H9 (cell line): ENCODE data around the gene PIRT. TPM values are rescaled to one million over a fixed set of nuclear protein-coding genes. Genes with fewer than 3 reads are reported as not detected.
A peak's percentile ranks its signal among the peaks of the same experiment; 100 is the strongest.

ENCODE experiments used
- DNase-seq: peaks from one replicate; pipeline ENCODE4 v3.0.0-alpha.2; 2017
- H2AFZ ChIP-seq: one replicate; pipeline ENCODE4 v1.6.1; 2013; ENCODE audit warnings: mild to moderate bottlenecking, low read length, control low read depth, moderate library complexity
- H2AK5ac ChIP-seq: 2 replicates; pipeline ENCODE4 v1.6.1; 2013; ENCODE audit warnings: low read length, control low read depth, mixed read lengths; ENCODE audit not compliant: insufficient read length
- H2BK120ac ChIP-seq: one replicate; pipeline ENCODE4 v1.6.1; 2013; ENCODE audit warnings: low read depth, mild to moderate bottlenecking, low read length, control low read depth, inconsistent platforms; ENCODE audit not compliant: poor library complexity, severe bottlenecking
- H2BK12ac ChIP-seq: 2 replicates; pipeline ENCODE4 v1.6.1; 2013; ENCODE audit warnings: low read length, control low read depth, mixed read lengths, low read depth; ENCODE audit not compliant: insufficient read length
- H2BK15ac ChIP-seq: 2 replicates; pipeline ENCODE4 v1.6.1; 2013; ENCODE audit warnings: low read depth, low read length, control low read depth
- H2BK20ac ChIP-seq: one replicate; pipeline ENCODE4 v1.6.1; 2013; ENCODE audit warnings: low read depth, mild to moderate bottlenecking, low read length, control low read depth, inconsistent platforms; ENCODE audit not compliant: poor library complexity, severe bottlenecking
- H2BK5ac ChIP-seq: 2 replicates; pipeline ENCODE4 v1.6.1; 2013; ENCODE audit warnings: low read length, control low read depth, mixed read lengths; ENCODE audit not compliant: insufficient read length
- H3K14ac ChIP-seq: 2 replicates; pipeline ENCODE4 v1.6.1; 2013; ENCODE audit warnings: low read length, control low read depth; ENCODE audit not compliant: insufficient read depth
- H3K18ac ChIP-seq: 2 replicates; pipeline ENCODE4 v1.6.1; 2013; ENCODE audit warnings: low read depth, mild to moderate bottlenecking, mixed read lengths, low read length, control low read depth; ENCODE audit not compliant: insufficient read length
- H3K23ac ChIP-seq: 2 replicates; pipeline ENCODE4 v1.6.1; 2013; ENCODE audit warnings: low read length, control low read depth, mixed read lengths, low read depth; ENCODE audit not compliant: insufficient read length
- H3K23me2 ChIP-seq: 2 replicates; pipeline ENCODE4 v1.6.1; 2013; ENCODE audit warnings: low read depth, mild to moderate bottlenecking, mixed read lengths, low read length, control low read depth; ENCODE audit not compliant: insufficient read length, poor library complexity, severe bottlenecking
- H3K27ac ChIP-seq: 2 replicates; pipeline ENCODE4 v1.5.1; 2013; ENCODE audit warnings: low read length, control low read depth, mixed read lengths, low read depth; ENCODE audit not compliant: insufficient read length
- H3K27me3 ChIP-seq: 2 replicates; pipeline ENCODE4 v1.6.1; 2013; ENCODE audit warnings: low read length, control low read depth, inconsistent platforms; ENCODE audit not compliant: insufficient read depth
- H3K4ac ChIP-seq: 2 replicates; pipeline ENCODE4 v1.6.1; 2013; ENCODE audit warnings: low read depth, mild to moderate bottlenecking, control low read depth, inconsistent platforms, low read length, moderate library complexity
- H3K4me1 ChIP-seq: 2 replicates; pipeline ENCODE4 v1.6.1; 2013; ENCODE audit warnings: low read length, control low read depth, inconsistent platforms; ENCODE audit not compliant: insufficient read depth
- H3K4me2 ChIP-seq: 2 replicates; pipeline ENCODE4 v1.6.1; 2013; ENCODE audit warnings: low read length, control low read depth, mixed read lengths; ENCODE audit not compliant: insufficient read length, insufficient read depth
- H3K56ac ChIP-seq: 2 replicates; pipeline ENCODE4 v1.6.1; 2013; ENCODE audit warnings: low read depth, mild to moderate bottlenecking, mixed read lengths, low read length, control low read depth; ENCODE audit not compliant: insufficient read length
- H3K79me1 ChIP-seq: 2 replicates; pipeline ENCODE4 v1.6.1; 2013; ENCODE audit warnings: low read depth, mild to moderate bottlenecking, moderate library complexity, low read length, control low read depth, inconsistent platforms; ENCODE audit not compliant: insufficient read depth, poor library complexity, severe bottlenecking
- H3K79me2 ChIP-seq: 2 replicates; pipeline ENCODE4 v1.6.1; 2013; ENCODE audit warnings: low read length, control low read depth, inconsistent platforms; ENCODE audit not compliant: insufficient read depth
- H3K9ac ChIP-seq: 2 replicates; pipeline ENCODE4 v1.6.1; 2013; ENCODE audit warnings: low read length, control low read depth, mixed read lengths; ENCODE audit not compliant: insufficient read length; ENCODE audit errors: extremely low read depth
- H3K9me3 ChIP-seq: one replicate; pipeline ENCODE4 v1.6.1; 2013; ENCODE audit warnings: low read depth, low read length, inconsistent platforms; ENCODE audit not compliant: control insufficient read depth
- H3T11ph ChIP-seq: one replicate; pipeline ENCODE4 v1.6.1; 2013; ENCODE audit warnings: mild to moderate bottlenecking, low read length, control low read depth, inconsistent platforms
- H4K20me1 ChIP-seq: one replicate; pipeline ENCODE4 v1.6.1; 2013; ENCODE audit not compliant: control insufficient read depth, insufficient read length, insufficient read depth
- H4K5ac ChIP-seq: 2 replicates; pipeline ENCODE4 v1.6.1; 2013; ENCODE audit warnings: low read depth, mild to moderate bottlenecking, mixed read lengths, low read length, control low read depth; ENCODE audit not compliant: insufficient read length
- H4K8ac ChIP-seq: replicated peaks from 2 replicates; pipeline ENCODE4 v1.6.1; 2013; ENCODE audit warnings: low read length, control low read depth, mixed read lengths, low read depth; ENCODE audit not compliant: insufficient read length
- H4K91ac ChIP-seq: 2 replicates; pipeline ENCODE4 v1.6.1; 2013; ENCODE audit warnings: low read depth, mild to moderate bottlenecking, moderate library complexity, mixed read lengths, low read length, control low read depth; ENCODE audit not compliant: insufficient read length
- H3K27ac Mint-ChIP-seq, 3 experiments: 2 replicates in 2 of 3; 3 replicates in 1 of 3; pipeline ENCODE4 v1.8.0; 2020 to 2021; ENCODE audit warnings: mixed read lengths in 3 of 3, mild to moderate bottlenecking in 1 of 3, moderate library complexity in 1 of 3
- H3K27me3 Mint-ChIP-seq: 2 replicates; pipeline ENCODE4 v1.8.0; 2021; ENCODE audit warnings: low read depth, mild to moderate bottlenecking, moderate library complexity, mixed read lengths
- H3K36me3 Mint-ChIP-seq, 3 experiments: 2 replicates in 2 of 3; 3 replicates in 1 of 3; pipeline ENCODE4 v1.8.0; 2020 to 2021; ENCODE audit warnings: low read depth in 3 of 3, mixed read lengths in 3 of 3; ENCODE audit not compliant: insufficient read depth in 1 of 3
- H3K4me1 Mint-ChIP-seq, 2 experiments: 2 replicates each; pipeline ENCODE4 v1.8.0; 2020; ENCODE audit warnings: mixed read lengths in 2 of 2
- H3K4me3 Mint-ChIP-seq, 2 experiments: 2 replicates in 1 of 2; 3 replicates in 1 of 2; pipeline ENCODE4 v1.8.0; 2020 to 2021; ENCODE audit warnings: mild to moderate bottlenecking in 2 of 2, mixed read lengths in 2 of 2, moderate library complexity in 1 of 2
- H3K9me3 Mint-ChIP-seq, 2 experiments: 2 replicates in 1 of 2; 3 replicates in 1 of 2; pipeline ENCODE4 v1.8.0; 2020; ENCODE audit warnings: mild to moderate bottlenecking in 2 of 2, mixed read lengths in 2 of 2, moderate library complexity in 1 of 2
- WGBS: extraction: QIAGEN DNeasy Blood & Tissue Kit; methylation state at CpG from one replicate; pipeline ENCODE4 v1.1.7; 2013; ENCODE audit warnings: missing lambda C conversion rate, low lambda C conversion rate, mixed read lengths; ENCODE audit not compliant: insufficient read length; ENCODE audit errors: extremely low coverage; 5-methylcytosine and 5-hydroxymethylcytosine counted together
- total RNA-seq: library from RNA; stranded (reverse); gene quantifications from 2 replicates; pipeline ENCODE4 v1.2.1, GENCODE V29; 2021
- TF ChIP-seq, protein P1 (sequence below): fragments of 200-600 bp; sonication (generic); conservative IDR thresholded peaks from 3 replicates; pipeline ENCODE4 v1.8.0; 2021; ENCODE audit warnings: antibody characterized with exemption, mild to moderate bottlenecking

PIRT gene
- total RNA-seq, 1 experiment from 2014 or later, result not detected

DNA sequence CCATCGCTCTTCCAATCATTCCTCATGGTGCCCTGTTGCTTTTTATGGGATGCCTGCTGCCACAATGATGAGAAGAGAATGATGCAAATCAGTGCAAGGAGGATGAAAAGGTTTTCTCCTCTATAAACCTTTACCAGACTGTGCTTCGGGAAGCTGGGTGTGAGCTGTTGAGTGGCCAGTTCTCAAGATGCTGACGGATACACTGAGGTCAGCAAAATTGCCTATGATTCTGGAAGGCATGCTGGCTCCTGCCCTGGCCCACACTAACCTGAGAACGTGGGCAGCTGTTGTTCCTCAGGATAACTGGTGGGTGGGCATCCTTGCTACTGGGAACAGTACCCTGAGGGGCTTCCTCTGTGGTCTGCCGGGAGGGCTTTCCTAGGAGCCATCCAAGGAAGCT lies 795 bp upstream of the PIRT start:
- H3K27me3 ChIP-seq, result no peaks in the 10 kb centered on the region
- H3K4me1 ChIP-seq, result peaks cover 3% of the 10 kb centered on the region; the same call in 1 of the 2 replicates
- H3K4ac ChIP-seq, result no peak overlapping the region
- no peak overlapping the region for H2AFZ ChIP-seq
- no peak overlapping the region for H2BK120ac ChIP-seq
- H2BK5ac ChIP-seq, result no peak overlapping the region
- Mint-ChIP-seq H3K36me3 (no peaks in the 10 kb centered on the region), H3K4me3 (no peak overlapping the region), H3K9me3 (no peaks in the 10 kb centered on the region), H3K27ac (0 out of 7 replicates have a peak overlapping the region, but pooled peaks of 1 of the 3 experiments have one; percentile 53), H3K4me1 (peaks cover 17 to 24% of the 10 kb centered on the region in 2 experiments), H3K27me3 (peaks cover 3% of the 10 kb centered on the region; the same call in 1 of the 2 replicates)
- TF ChIP-seq, protein P1, sequence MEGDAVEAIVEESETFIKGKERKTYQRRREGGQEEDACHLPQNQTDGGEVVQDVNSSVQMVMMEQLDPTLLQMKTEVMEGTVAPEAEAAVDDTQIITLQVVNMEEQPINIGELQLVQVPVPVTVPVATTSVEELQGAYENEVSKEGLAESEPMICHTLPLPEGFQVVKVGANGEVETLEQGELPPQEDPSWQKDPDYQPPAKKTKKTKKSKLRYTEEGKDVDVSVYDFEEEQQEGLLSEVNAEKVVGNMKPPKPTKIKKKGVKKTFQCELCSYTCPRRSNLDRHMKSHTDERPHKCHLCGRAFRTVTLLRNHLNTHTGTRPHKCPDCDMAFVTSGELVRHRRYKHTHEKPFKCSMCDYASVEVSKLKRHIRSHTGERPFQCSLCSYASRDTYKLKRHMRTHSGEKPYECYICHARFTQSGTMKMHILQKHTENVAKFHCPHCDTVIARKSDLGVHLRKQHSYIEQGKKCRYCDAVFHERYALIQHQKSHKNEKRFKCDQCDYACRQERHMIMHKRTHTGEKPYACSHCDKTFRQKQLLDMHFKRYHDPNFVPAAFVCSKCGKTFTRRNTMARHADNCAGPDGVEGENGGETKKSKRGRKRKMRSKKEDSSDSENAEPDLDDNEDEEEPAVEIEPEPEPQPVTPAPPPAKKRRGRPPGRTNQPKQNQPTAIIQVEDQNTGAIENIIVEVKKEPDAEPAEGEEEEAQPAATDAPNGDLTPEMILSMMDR, result no peak
- no peak overlapping the region for H2BK12ac ChIP-seq
- DNase-seq, result no peak
- H2AK5ac ChIP-seq, result no peak overlapping the region
- H3K18ac ChIP-seq, result no peak overlapping the region
- H3K4me2 ChIP-seq, result no peak overlapping the region
- H3K56ac ChIP-seq, result no peak overlapping the region
- no peak overlapping the region for H3K9ac ChIP-seq
- H2BK20ac ChIP-seq, result no peak overlapping the region
- no peak overlapping the region for H4K91ac ChIP-seq
- WGBS, result no CpG with 5 or more reads among the region's 5 CpGs
- no peak overlapping the region for H2BK15ac ChIP-seq
- no peak overlapping the region for H3K23ac ChIP-seq
- H4K5ac ChIP-seq, result no peak overlapping the region
- no peaks in the 10 kb centered on the region for H4K20me1 ChIP-seq
- no peak overlapping the region for H3T11ph ChIP-seq
- H3K27ac ChIP-seq, result no peak overlapping the region
- H3K79me2 ChIP-seq, result no peaks in the 10 kb centered on the region
- H3K14ac ChIP-seq, result no peak overlapping the region
- no peaks in the 10 kb centered on the region for H3K23me2 ChIP-seq
- no peaks in the 10 kb centered on the region for H3K9me3 ChIP-seq
- H3K79me1 ChIP-seq, result no peaks in the 10 kb centered on the region
- no peak overlapping the region for H4K8ac ChIP-seq
